GM19372 (cell line): Measurements from ENCODE around the gene DNTTIP2.

ENCODE experiments used
- ATAC-seq: cut with Tn5 transposase; IDR thresholded peaks from one replicate; pipeline ENCODE4 v1.9.1; 2021; ENCODE audit warnings: mild to moderate bottlenecking, low read depth, moderate library complexity; ENCODE audit not compliant: unreplicated experiment

The DNTTIP2 gene

GRCh38 chr1:93816970-93817678 is 61.9 kb downstream of the DNTTIP2 start:
- no peak for ATAC-seq
